Left kidney (tissue), 2 donors: ENCODE results near the gene SNTA1. TPM values are rescaled to one million over a fixed set of nuclear protein-coding genes. Genes with fewer than 3 reads are reported as not detected.
"Not testable (repeated sequence)": the region's sequence is repeated elsewhere in the genome, so short reads cannot be mapped to it uniquely, and the experiment has no call there.

Experiments used
- DNase-seq: peaks from one replicate; pipeline ENCODE4 v3.0.0-alpha.2; 2013
- polyA plus RNA-seq: library from polyadenylated mRNA; unstranded; fragments of 120-200 nt; gene quantifications from one replicate; pipeline ENCODE4 v1.2.1, GENCODE V29; 2013; ENCODE audit not compliant: insufficient read length

SNTA1 gene
- polyA plus RNA-seq, 1 donor = 9.1 TPM

DNA sequence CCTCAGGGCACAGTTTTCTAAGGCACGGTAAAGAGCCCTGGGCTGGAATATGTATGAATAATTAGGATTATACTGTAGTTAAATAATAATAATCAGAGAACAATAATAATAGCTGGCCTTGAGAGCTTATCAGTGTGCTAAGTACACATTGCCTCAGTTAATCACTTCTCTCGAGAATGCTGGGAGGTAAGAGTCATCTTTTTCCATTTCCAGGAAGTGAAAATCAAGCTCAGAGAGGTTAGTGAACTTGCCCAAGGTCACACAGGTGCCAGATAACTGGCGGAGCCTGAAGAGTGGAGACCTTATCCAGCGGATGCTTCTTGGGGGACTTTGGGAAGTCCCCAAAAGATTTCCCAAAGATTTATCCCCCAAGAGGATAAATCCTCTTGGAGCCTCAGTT is 26.9 kb upstream of the SNTA1 start:
- no peak for DNase-seq

- no peak for DNase-seq
Measured at GRCh38 chr20:33466303-33466646, 22.7 kb upstream of the SNTA1 start.

GRCh38 chr20:33465481-33466302 is 22.1 kb upstream of the SNTA1 start:
- peak; percentile 54 for DNase-seq

DNA sequence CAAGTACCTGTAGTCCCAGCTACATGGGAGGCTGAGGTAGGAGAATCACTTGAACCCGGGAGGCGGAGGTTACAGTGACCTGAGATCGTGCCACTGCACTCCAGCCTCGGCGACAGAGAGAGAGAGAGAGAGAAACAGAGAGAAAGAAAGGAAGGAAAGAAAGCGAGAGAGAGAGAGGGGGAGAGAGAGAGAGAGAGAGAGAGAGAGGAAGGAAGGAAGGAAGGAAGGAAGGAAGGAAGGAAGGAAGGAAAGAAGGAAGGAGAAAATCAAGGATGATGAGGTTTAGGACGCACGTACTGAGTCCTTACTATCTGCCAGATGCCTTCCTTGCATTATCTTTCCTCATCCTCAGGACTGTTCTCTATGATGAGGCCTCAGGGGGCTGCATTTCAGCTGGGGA is 21.2 kb upstream of the SNTA1 start:
- not testable (repeated sequence) for DNase-seq

GRCh38 chr20:33463332-33464101 is 20.0 kb upstream of the SNTA1 start:
- no peak for DNase-seq

DNA sequence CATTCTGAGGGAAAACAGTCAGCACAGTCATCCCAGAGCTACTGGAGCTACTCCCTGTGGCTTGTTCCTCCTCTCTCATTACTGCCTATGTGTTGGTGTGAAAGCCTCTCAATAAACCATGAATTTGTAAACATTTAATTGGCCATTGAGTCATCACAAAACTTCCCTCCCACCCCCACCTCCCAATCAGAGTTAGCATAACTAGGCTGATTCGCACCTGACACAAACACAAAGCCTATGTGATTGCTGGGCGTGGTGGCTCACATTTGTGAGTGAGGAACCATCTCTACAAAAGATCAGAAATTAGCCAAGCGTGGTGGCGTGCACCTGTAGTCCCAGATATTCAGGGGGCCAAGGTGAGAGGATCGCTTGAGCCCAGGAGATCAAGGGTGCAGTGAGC is 17.1 kb upstream of the SNTA1 start:
- no peak for DNase-seq

GRCh38 chr20:33459599-33459998 is 16.0 kb upstream of the SNTA1 start:
- no peak for DNase-seq

GRCh38 chr20:33456916-33457642 is 13.5 kb upstream of the SNTA1 start:
- peak; percentile 67 for DNase-seq

- DNase-seq = no peak
Measured at GRCh38 chr20:33450867-33451266, 7.3 kb upstream of the SNTA1 start.

- DNase-seq = no peak
Measured at GRCh38 chr20:33445881-33446625, 2.5 kb upstream of the SNTA1 start.

GRCh38 chr20:33444797-33445560 is 1.4 kb upstream of the SNTA1 start:
- DNase-seq = no peak

- DNase-seq = no peak
Measured at GRCh38 chr20:33443006-33443511, 504 bp downstream of the SNTA1 start.

DNA sequence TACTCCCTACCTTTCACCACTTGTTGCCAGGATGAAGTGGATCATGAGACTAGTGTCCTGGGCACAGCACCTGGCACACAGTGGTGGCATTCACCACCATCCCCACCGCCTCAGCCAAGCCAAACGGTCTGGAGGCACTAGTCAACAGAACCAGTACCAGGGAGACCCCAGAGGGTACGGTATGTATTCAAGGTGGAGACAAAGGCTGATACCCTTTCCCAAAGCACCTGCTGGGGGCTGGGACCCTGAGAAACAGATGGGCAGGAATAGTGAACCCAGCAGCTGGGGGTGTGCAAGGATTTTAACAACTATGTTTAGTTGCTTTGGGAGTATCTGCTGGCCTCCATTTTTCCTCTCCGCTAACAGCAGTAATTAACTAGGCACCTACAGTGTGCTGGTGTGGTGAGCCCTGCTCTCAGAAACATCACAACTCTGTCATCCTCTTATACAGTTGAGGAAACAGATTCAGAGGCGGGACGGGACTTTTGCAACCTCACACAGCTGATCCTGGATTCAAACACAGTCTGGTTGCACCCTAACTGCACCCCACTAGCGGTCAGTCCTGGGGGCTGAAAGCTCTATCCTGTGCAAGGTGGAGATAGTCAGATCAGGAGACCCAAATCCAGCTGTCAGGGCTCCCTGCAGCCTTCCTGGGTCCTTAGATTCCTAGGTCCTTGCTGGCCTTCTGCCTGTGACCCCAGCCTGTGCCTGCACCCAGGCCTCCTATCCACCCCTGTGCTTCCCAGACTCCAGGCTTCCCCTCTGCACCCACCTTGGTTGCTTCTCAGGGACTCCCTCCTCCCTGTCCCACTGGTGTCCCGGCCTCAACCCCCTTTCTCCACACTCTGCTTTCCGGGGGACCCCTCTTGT is 1.2 kb downstream of the SNTA1 start:
- no peak for DNase-seq

GRCh38 chr20:33441142-33441955 is 2.2 kb downstream of the SNTA1 start:
- no peak for DNase-seq

DNA sequence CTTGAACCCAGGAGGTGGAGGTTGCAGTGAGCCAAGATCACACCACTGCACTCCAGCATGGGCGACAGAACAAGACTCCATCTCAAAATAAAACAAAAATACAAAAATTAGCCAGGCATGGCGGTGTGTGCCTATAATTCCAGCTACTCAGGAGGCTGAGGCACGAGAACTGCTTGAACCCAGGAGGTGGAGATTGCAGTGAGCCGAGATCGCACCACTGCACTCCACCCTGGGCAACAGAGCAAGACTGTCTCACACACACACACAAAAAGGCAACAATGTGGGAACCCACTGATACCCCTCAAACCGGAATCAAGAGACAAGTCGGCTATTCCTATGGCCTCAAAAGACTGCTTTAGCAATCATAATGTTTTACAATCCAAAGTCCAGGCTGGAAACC is 3.0 kb downstream of the SNTA1 start:
- DNase-seq = not testable (repeated sequence)

DNA sequence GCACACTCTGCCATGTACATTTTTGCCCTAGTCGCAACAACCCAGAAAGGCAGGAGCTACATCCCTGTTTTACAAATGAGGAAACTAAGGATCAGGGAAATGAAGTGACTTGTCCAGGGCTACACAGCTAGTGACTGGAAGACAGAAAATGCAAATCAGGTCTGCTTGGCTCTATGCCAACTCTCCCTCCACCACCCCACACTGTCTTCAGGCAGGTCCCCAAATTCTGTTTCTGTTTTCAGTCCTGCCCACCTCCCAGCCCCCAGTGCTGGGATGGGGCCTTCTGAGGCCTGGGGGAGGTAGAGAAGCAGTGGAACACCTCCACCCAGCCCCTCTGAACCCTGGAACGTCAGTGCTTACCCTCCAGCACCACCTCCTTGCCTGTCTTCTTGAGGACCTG is 5.1 kb downstream of the SNTA1 start:
- no peak for DNase-seq

- peak; percentile 24 for DNase-seq
Measured at GRCh38 chr20:33437141-33437911, 6.2 kb downstream of the SNTA1 start.

GRCh38 chr20:33434434-33434833 is 9.1 kb downstream of the SNTA1 start:
- no peak for DNase-seq
